NB4 (cell line): ENCODE data around the gene ZNF423.
A peak's percentile ranks its signal among the peaks of the same experiment; 100 is the strongest.

Experiments used
- DNase-seq: peaks from one replicate; pipeline ENCODE4 v3.0.0; 2010; ENCODE audit warnings: low read depth
- H3K4me3 ChIP-seq: one replicate; pipeline ENCODE4 v1.5.1; 2011; ENCODE audit warnings: mild to moderate bottlenecking, low read depth, low read length, moderate library complexity
- MYC ChIP-seq: IDR thresholded peaks from 2 replicates; pipeline ENCODE4 v1.6.1; 2011; ENCODE audit warnings: low read depth, low read length
- POLR2A ChIP-seq: IDR thresholded peaks from 2 replicates; pipeline ENCODE4 v1.6.1; 2011; ENCODE audit warnings: mild to moderate bottlenecking; ENCODE audit not compliant: insufficient read length; ENCODE audit errors: extremely low read depth
- TF ChIP-seq, protein P1 (sequence below): IDR thresholded peaks from one replicate; pipeline ENCODE4 v1.5.1; 2012; ENCODE audit warnings: low read depth, low read length
- TF ChIP-seq, protein P2 (sequence below): IDR thresholded peaks from 2 replicates; pipeline ENCODE4 v1.6.1; 2011; ENCODE audit warnings: low read depth, low read length

ZNF423 gene

DNA sequence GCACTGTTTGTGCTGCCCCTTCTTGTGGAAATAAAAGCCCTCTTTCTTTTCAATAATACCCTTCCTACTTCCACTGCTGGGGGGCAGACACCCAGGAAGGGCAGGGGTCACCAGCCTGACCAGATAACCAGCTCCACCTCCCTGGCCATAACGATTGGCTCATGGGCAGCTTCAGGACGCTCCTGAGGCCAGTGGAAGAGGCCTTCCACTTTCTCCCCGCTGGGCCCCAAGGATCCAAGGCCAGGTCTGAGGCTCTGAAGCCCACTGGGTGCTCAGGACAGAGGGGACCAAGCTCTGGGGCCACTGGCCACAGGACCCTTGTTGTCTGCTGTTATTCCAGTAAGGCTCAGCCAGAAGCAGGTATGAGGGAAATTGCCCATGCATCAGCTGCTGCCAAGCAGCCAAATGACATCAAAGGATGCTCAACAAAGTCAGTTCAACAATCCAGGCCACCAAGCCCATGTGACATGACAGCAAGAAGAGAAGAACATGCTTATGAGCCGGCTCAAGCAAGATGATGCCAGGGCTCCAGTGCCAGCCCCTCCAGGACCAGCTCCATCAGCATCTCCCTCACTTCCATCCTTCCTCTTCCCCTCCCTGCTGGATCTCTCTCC lies 238.8 kb downstream of the ZNF423 start:
- H3K4me3 ChIP-seq = no peak overlapping the region
- no peak for DNase-seq
- TF ChIP-seq, protein P1, sequence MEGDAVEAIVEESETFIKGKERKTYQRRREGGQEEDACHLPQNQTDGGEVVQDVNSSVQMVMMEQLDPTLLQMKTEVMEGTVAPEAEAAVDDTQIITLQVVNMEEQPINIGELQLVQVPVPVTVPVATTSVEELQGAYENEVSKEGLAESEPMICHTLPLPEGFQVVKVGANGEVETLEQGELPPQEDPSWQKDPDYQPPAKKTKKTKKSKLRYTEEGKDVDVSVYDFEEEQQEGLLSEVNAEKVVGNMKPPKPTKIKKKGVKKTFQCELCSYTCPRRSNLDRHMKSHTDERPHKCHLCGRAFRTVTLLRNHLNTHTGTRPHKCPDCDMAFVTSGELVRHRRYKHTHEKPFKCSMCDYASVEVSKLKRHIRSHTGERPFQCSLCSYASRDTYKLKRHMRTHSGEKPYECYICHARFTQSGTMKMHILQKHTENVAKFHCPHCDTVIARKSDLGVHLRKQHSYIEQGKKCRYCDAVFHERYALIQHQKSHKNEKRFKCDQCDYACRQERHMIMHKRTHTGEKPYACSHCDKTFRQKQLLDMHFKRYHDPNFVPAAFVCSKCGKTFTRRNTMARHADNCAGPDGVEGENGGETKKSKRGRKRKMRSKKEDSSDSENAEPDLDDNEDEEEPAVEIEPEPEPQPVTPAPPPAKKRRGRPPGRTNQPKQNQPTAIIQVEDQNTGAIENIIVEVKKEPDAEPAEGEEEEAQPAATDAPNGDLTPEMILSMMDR = no peak
- TF ChIP-seq, protein P2, sequence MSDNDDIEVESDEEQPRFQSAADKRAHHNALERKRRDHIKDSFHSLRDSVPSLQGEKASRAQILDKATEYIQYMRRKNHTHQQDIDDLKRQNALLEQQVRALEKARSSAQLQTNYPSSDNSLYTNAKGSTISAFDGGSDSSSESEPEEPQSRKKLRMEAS = no peak
- TF ChIP-seq MYC (no peak), POLR2A (no peak)

DNA sequence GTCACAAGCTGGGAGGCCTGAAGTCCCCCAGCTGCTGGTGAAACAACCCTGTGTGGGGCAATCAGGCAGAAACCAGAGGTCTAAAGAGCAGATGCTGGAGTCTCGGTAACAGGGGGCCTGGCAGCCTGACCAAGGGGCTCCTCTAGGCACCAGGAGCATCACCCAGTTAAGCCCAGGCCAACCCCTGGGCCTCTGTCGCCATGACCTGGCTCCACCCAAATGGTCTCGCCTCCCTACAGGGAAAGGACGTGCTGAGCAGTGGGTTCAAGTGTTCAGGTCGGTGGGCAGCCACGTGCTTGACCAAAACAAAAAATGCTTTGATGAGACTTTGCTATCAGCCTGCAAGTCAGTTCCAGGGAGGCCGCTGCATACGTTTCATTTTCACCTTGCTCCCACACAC lies 240.3 kb downstream of the ZNF423 start:
- TF ChIP-seq, protein P1 = no peak
- no peak for TF ChIP-seq MYC
- TF ChIP-seq, protein P2 = no peak
- no peak for TF ChIP-seq POLR2A

DNA sequence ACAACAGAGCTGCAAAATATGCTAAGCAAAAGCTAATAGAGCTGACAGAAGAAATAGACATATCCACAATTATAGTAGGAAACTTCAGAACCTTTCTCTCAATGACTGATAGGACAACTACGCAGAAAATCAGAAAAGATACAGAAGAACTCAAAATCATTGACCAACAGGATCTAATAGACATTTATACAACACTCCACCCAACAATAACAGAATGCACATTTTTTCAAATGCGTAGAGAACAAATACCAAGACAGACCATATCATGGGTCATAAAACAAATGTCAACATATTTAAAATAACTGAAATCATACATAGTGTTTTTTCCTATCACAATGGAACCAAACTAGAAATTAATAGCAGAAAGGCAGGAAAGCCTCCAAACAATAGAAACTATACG lies 244.9 kb downstream of the ZNF423 start:
- no peak for DNase-seq
- no peak overlapping the region for H3K4me3 ChIP-seq
- TF ChIP-seq MYC (no peak), POLR2A (no peak)
- TF ChIP-seq, protein P2 = no peak
- TF ChIP-seq, protein P1 = no peak

More for the DNA sequence above, 240.3 kb downstream of the ZNF423 start:
- H3K4me3 ChIP-seq = no peak overlapping the region
- no peak for DNase-seq

DNA sequence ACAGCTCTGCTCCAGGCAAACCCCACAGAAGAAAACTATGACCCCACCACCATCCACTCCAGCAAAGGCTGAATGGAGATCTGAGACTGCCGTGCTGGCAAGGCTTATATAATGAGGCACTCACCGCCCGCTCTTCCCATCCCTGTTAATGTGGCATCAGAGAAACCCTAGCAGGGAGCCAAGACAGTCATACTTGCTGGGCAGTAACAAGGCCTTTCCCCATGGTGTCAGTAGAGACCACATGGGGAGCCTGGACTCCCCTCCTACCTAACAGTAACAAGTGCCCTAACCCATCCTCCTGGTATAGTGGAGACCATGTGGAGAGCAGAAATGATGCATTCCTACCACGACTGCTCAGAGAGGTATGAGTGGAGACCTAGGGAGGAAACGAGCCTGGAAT lies 247.1 kb downstream of the ZNF423 start:
- no peak overlapping the region for H3K4me3 ChIP-seq
- TF ChIP-seq, protein P1 = peak; percentile 43
- no peak for TF ChIP-seq POLR2A
- peak; percentile 51 for DNase-seq

DNA sequence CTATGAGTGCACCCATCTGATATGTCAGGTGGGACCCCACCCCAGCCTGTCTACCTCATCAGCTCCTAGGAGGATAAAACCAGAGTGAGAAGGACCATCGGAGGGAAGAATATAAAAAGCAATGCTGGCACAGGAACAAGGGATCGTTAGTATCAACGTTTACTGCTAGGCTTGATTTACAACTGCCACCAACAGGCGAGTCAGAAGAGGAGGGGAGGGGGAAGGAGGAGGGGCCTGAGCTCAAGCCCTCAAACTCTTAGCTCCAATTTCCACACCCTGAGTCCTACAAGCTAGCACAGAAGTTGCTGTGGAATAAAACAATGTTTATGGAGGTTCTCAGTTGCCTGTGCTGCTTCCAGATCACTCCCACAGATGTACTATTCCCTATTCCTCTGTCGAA lies 247.8 kb downstream of the ZNF423 start:
- DNase-seq = no peak
- TF ChIP-seq MYC (no peak), POLR2A (no peak)
- TF ChIP-seq, protein P2 = no peak
- TF ChIP-seq, protein P1 = no peak
- H3K4me3 ChIP-seq = no peak overlapping the region
